WTC11 (cell line): ENCODE results near the gene HSH2D.

Experiments
- CTCF ChIP-seq: fragments of 200-600 bp; IDR thresholded peaks from 2 replicates; pipeline ENCODE4 v1.8.0; 2022; ENCODE audit warnings: antibody characterized with exemption
- ESRRA ChIP-seq: sonication (generic); formaldehyde crosslinking; IDR thresholded peaks from 2 replicates; pipeline ENCODE4 v1.8.1; 2022; ENCODE audit warnings: mild to moderate bottlenecking, missing genetic modification reagents, borderline replicate concordance
- MAX ChIP-seq: sonication (generic); formaldehyde crosslinking; IDR thresholded peaks from 2 replicates; pipeline ENCODE4 v1.8.0; 2022; ENCODE audit warnings: mild to moderate bottlenecking, missing genetic modification reagents
- USF1 ChIP-seq: sonication (generic); formaldehyde crosslinking; IDR thresholded peaks from 2 replicates; pipeline ENCODE4 v1.8.0; 2022; ENCODE audit warnings: mild to moderate bottlenecking, missing genetic modification reagents
- USF2 ChIP-seq: sonication (generic); formaldehyde crosslinking; IDR thresholded peaks from 2 replicates; pipeline ENCODE4 v1.8.1; 2023; ENCODE audit warnings: mild to moderate bottlenecking, missing genetic modification reagents, moderate library complexity
- ZNF219 ChIP-seq: sonication (generic); formaldehyde crosslinking; IDR thresholded peaks from 2 replicates; pipeline ENCODE4 v1.8.0; 2023; ENCODE audit warnings: missing genetic modification reagents, mild to moderate bottlenecking, borderline replicate concordance
- ZNF232 ChIP-seq: sonication (generic); formaldehyde crosslinking; IDR thresholded peaks from 2 replicates; pipeline ENCODE4 v1.8.0; 2022; ENCODE audit warnings: mild to moderate bottlenecking, missing genetic modification reagents
- ZNF263 ChIP-seq: sonication (generic); formaldehyde crosslinking; IDR thresholded peaks from 2 replicates; pipeline ENCODE4 v1.8.1; 2022; ENCODE audit warnings: low read depth, mild to moderate bottlenecking, moderate library complexity, missing genetic modification reagents
- ZNF416 ChIP-seq: fragments of 250-450 bp; sonication (Bioruptor Pico); IDR thresholded peaks from 2 replicates; pipeline ENCODE4 v1.9.0; 2021; ENCODE audit warnings: mild to moderate bottlenecking, inconsistent platforms
- ZNF512 ChIP-seq: sonication (generic); formaldehyde crosslinking; IDR thresholded peaks from 2 replicates; pipeline ENCODE4 v1.8.1; 2022; ENCODE audit warnings: missing genetic modification reagents, borderline replicate concordance

GRCh38 chr19:16121141-16121540, 22.3 kb upstream of the HSH2D start:
- TF ChIP-seq CTCF (no peak), MAX (no peak), ESRRA (CRISPR knock-in tag) (no peak), ZNF416 (CRISPR knock-in tag) (no peak), USF2 (CRISPR knock-in tag) (no peak), ZNF219 (CRISPR knock-in tag) (no peak), ZNF232 (no peak), USF1 (CRISPR knock-in tag) (no peak), ZNF512 (CRISPR knock-in tag) (no peak), ZNF263 (CRISPR knock-in tag) (no peak)
